Spinal cord (tissue), 10 donors: ENCODE measurements around the gene SLCO4A1. TPM values are rescaled to one million over a fixed set of nuclear protein-coding genes. Genes with fewer than 3 reads are reported as not detected.
A peak's percentile ranks its signal among the peaks of the same experiment; 100 is the strongest.

Experiments used
- DNase-seq, 6 donors: peaks; one replicate each; pipeline versions ENCODE4 v3.0.0 to v3.0.0-alpha.2; 2013 to 2015; ENCODE audit warnings: low spot score in 6 of 6, low read depth in 4 of 6
- H3K27ac ChIP-seq: one replicate; pipeline ENCODE4 v1.5.1; 2013; ENCODE audit warnings: low read depth, low read length, control low read depth
- H3K27me3 ChIP-seq: one replicate; pipeline ENCODE4 v1.6.1; 2013; ENCODE audit warnings: low read length; ENCODE audit not compliant: control insufficient read depth, insufficient read depth
- H3K36me3 ChIP-seq: one replicate; pipeline ENCODE4 v1.6.1; 2013; ENCODE audit warnings: low read length; ENCODE audit not compliant: control insufficient read depth, insufficient read depth
- H3K4me1 ChIP-seq: one replicate; pipeline ENCODE4 v1.6.1; 2013; ENCODE audit warnings: low read length; ENCODE audit not compliant: control insufficient read depth, insufficient read depth
- H3K4me3 ChIP-seq: one replicate; pipeline ENCODE4 v1.5.1; 2013; ENCODE audit warnings: low read depth, low read length, control low read depth
- H3K9me3 ChIP-seq: one replicate; pipeline ENCODE4 v1.6.1; 2013; ENCODE audit warnings: low read length; ENCODE audit not compliant: control insufficient read depth, insufficient read depth
- WGBS: methylation state at CpG from one replicate; pipeline ENCODE4 v1.1.5; 2013; ENCODE audit warnings: missing lambda C conversion rate; ENCODE audit not compliant: insufficient coverage; 5-methylcytosine and 5-hydroxymethylcytosine counted together
- polyA plus RNA-seq, 2 donors: library from polyadenylated mRNA; unstranded; fragments of 120-200 nt; gene quantifications; one replicate each; pipeline ENCODE4 v1.2.1, GENCODE V29; 2013; ENCODE audit not compliant: insufficient read length in 2 of 2
- total RNA-seq, 2 donors: library from RNA; depleted of rRNA in 1 of 2; stranded (reverse); fragments of 120-200 nt in 1 of 2; fragments of >200 nt in 1 of 2; gene quantifications; one replicate each; pipeline versions ENCODE4 v1.2.3 to v1.2.4, GENCODE V29; 2013 to 2014
- donor health status: healthy.

Gene SLCO4A1
- total and polyA plus RNA-seq, 4 donors, result 2.3 to 12.1 (median 5.8) TPM

DNA sequence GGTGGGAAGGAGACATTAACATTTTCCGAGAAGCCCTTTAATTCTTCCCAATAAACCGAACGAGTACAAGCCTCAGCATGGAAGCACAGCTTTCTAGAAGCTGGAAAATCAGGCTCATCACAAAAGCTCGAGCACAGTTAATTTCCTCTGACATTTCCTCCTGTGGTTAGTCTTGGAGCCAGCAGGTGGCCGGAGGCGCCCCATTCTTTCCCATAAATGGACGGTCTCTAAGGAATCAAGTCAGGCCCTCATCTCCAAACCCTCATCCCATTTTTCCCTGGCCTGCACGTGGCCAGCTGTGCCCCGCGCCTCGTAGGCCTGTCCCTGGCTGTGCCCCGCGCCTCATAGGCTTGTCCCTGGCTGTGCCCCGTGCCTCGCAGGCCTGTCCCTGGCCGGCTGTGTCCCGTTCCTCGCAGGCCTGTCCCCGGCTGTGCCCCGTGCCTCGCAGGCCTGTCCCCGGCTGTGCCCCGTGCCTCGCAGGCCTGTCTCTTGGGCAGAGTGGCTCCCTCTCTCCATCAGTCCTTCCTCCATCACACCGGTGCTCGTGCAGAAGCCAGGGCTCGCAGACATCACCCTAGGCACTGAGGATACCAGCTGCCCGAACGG, 46.7 kb downstream of the SLCO4A1 start:
- no peaks in the 10 kb centered on the region for H3K9me3 ChIP-seq
- H3K27me3 ChIP-seq, result peaks cover 7% of the 10 kb centered on the region
- H3K4me3 ChIP-seq, result no peak overlapping the region
- H3K4me1 ChIP-seq, result peaks cover 91% of the 10 kb centered on the region
- 55% methylated on average over 29 of the region's 29 CpGs for WGBS
- H3K27ac ChIP-seq, result no peak overlapping the region
- DNase-seq, result peak in 1 of 6 donors; percentile 45
- H3K36me3 ChIP-seq, result peaks cover 9% of the 10 kb centered on the region

DNA sequence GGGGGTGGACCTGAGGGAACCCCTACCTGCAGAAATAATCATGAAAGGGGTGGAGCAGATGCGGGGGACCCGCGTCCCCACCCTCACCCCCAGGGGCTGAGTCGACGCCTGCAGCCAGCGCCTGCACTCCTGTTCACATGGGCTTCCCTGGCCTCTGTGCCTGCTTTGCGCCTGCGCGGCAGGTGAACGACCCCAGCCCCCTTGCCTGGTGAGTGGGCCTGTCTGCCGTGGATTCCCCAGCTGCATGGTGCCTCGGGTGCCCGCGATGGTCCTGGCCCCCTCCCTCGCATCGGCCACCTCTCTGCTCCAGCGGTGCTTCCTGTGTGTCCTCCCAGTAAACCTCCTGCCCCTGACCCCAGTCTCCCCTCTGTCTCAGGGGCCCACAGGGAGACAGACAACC, 47.6 kb downstream of the SLCO4A1 start:
- Histone ChIP-seq H3K27me3 (peaks cover 8% of the 10 kb centered on the region), H3K27ac (no peak overlapping the region), H3K4me1 (peaks cover 84% of the 10 kb centered on the region), H3K4me3 (no peak overlapping the region), H3K36me3 (peaks cover 9% of the 10 kb centered on the region), H3K9me3 (no peaks in the 10 kb centered on the region)
- 76% methylated on average over 17 of the region's 17 CpGs for WGBS
- no peak for DNase-seq

GRCh38 chr20:62690261-62690820, 48.0 kb downstream of the SLCO4A1 start:
- Histone ChIP-seq H3K9me3 (no peaks in the 10 kb centered on the region), H3K36me3 (peaks cover 9% of the 10 kb centered on the region), H3K4me3 (no peak overlapping the region), H3K27me3 (peaks cover 8% of the 10 kb centered on the region), H3K27ac (no peak overlapping the region), H3K4me1 (peaks cover 80% of the 10 kb centered on the region)
- WGBS, result 76% methylated on average over 7 of the region's 17 CpGs
- DNase-seq, result peak in 1 of 6 donors; percentile 82

DNA sequence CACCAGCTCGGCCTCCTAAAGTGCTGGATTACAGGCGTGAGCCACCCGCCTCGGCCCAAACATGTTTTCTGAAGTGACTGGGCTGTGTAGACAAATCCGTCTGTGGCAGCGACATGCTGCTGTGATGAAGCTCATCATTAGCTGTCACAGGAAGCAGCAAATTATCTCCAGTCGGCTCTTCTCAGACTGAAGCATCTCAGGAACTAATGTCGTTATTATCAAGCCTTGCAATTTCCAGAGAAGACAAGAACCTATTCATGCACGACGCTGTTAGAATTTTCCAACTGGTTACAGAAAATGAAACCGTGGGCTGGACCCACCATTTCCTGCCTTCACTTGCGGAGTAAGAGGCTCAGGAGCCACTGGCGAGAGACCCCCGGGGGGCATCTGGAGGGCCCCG, 49.2 kb downstream of the SLCO4A1 start:
- Histone ChIP-seq H3K4me1 (peaks cover 69% of the 10 kb centered on the region), H3K4me3 (no peak overlapping the region), H3K36me3 (peaks cover 9% of the 10 kb centered on the region), H3K27me3 (peaks cover 5% of the 10 kb centered on the region), H3K9me3 (no peaks in the 10 kb centered on the region), H3K27ac (no peak overlapping the region)
- peak in 1 of 6 donors; percentile 86 for DNase-seq
- 51% methylated on average over 14 of the region's 15 CpGs for WGBS

- WGBS, result 34% methylated on average over 5 of the region's 8 CpGs
- Histone ChIP-seq H3K9me3 (no peaks in the 10 kb centered on the region), H3K27ac (no peak overlapping the region), H3K4me3 (no peak overlapping the region), H3K4me1 (peaks cover 66% of the 10 kb centered on the region), H3K27me3 (peaks cover 2% of the 10 kb centered on the region), H3K36me3 (peaks cover 6% of the 10 kb centered on the region)
- peak in 2 of 6 donors; percentile 75 to 81 for DNase-seq
Measured at GRCh38 chr20:62692176-62692575, 49.9 kb downstream of the SLCO4A1 start.

DNA sequence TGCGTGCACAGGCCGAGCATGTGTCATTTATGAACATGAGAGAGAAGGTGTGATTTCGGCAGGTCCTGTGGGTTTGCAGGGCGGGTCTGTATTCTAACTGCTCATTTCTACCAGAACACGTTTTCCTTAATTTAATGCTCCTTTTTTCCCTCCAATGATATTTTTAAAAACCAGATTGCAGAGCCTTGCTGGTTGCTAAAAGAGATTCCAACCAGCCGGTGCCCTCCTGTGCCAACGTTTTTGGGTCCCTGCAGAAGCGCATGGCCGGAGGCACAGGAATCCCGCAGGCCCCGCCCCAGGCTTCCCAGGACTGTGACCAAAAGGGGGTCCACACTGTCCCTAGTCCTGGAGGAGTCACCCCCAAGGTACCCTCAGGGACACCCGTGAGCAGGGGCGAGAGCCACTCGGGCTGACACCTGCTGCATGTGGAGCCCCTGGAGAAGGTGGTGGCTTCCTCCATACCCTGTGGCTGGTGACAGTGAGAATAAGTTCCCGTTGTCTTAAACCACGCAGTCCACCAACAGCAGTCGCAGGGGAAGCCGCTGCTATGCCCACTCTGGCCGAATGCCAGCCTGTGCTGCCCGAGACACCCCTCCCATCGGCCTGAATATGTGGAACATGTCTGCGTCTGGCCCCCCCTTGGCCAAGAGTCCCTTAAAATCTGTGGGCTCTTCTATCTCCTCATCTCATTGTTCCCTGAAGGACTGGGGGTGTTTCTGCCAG, 50.7 kb downstream of the SLCO4A1 start:
- Histone ChIP-seq H3K4me1 (peaks cover 67% of the 10 kb centered on the region), H3K4me3 (no peak overlapping the region), H3K27me3 (peaks cover 2% of the 10 kb centered on the region), H3K9me3 (no peaks in the 10 kb centered on the region), H3K36me3 (no peaks in the 10 kb centered on the region), H3K27ac (no peak overlapping the region)
- peak in 1 of 6 donors; percentile 64 for DNase-seq
- 73% methylated on average over 21 of the region's 22 CpGs for WGBS

DNA sequence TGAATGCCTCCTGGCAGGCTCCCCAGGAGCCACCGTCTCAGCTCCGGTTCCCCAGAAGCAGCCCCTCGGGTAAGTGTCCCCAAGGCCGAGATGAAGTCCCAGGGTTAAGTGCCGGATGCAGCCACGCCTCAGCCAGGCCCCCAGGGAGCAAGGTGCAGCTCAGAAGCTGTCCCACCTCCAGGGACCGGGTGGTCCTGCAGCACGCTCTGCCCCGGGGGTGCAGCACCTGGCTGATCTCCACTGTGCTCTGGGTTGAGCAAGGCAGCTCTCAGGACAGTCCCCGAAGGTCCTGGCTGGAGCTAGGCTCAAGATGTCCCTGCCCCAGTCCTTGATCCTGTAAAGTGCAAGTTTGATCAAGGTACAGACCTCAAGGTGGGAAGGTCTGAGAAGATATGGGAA, 51.2 kb downstream of the SLCO4A1 start:
- DNase-seq, result no peak
- Histone ChIP-seq H3K27ac (no peak overlapping the region), H3K9me3 (no peaks in the 10 kb centered on the region), H3K4me3 (no peak overlapping the region), H3K36me3 (no peaks in the 10 kb centered on the region), H3K4me1 (peaks cover 68% of the 10 kb centered on the region), H3K27me3 (peaks cover 2% of the 10 kb centered on the region)
- 72% methylated on average over 9 of the region's 10 CpGs for WGBS

DNA sequence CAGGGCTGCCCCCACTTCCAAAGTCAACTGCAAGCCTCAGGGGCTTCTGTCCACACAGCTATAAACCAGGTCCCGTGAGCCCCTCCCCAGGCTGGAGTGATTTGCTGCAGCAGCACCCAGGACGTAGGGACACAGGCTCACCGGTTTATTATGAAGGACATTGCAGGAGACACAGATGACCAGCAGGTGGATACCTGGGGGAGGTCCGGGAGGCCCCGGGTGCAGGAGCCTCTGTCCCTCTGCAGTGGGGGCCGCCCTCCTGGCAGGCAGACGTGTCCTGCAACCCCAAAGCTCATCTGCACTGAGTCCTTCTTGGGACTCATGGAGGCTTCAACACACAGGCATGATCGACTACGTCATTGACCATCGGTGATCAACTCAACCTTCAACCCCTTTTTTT, 51.8 kb downstream of the SLCO4A1 start:
- Histone ChIP-seq H3K27ac (no peak overlapping the region), H3K27me3 (peaks cover 2% of the 10 kb centered on the region), H3K4me3 (no peak overlapping the region), H3K36me3 (no peaks in the 10 kb centered on the region), H3K4me1 (peaks cover 65% of the 10 kb centered on the region), H3K9me3 (no peaks in the 10 kb centered on the region)
- WGBS, result 88% methylated on average over 10 of the region's 10 CpGs
- no peak for DNase-seq

DNA sequence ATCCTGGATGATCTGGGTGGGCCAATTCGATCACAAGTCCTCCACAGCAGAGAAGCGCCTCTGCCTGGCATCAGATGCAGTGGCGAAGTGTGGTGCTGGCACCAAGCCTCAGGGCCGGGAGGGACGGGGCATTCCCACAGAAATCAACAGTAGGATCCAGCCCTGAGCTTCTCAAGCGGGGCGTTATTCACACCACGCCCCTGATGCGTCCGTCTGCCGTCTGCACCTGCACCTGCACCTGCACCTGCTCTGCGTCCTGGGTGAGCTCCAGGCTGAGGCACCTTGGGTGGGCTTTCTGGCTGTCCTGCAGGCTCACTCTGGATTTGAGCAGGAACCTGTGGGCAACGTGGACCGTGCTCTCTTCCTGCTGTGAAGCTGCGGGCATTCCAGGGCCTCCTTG, 52.6 kb downstream of the SLCO4A1 start:
- no peak for DNase-seq
- peaks cover 3% of the 10 kb centered on the region for H3K36me3 ChIP-seq
- no peaks in the 10 kb centered on the region for H3K9me3 ChIP-seq
- H3K27ac ChIP-seq, result no peak overlapping the region
- peaks cover 2% of the 10 kb centered on the region for H3K27me3 ChIP-seq
- 82% methylated on average over 13 of the region's 15 CpGs for WGBS
- no peak overlapping the region for H3K4me3 ChIP-seq
- peaks cover 65% of the 10 kb centered on the region for H3K4me1 ChIP-seq
